22Rv1 (cell line): ENCODE measurements around the gene PARD3B.

Experiments used
- H3K27ac ChIP-seq: fragments of 450-650 bp; 2 replicates; pipeline ENCODE4 v1.5.1; 2017
- CTCF ChIP-seq: fragments of 450-650 bp; IDR thresholded peaks from 2 replicates; pipeline ENCODE4 v1.5.1; 2017; ENCODE audit warnings: mild to moderate bottlenecking
- ZFX ChIP-seq: fragments of 450-650 bp; IDR thresholded peaks from 2 replicates; pipeline ENCODE4 v1.6.1; 2017; ENCODE audit warnings: antibody characterized with exemption, borderline replicate concordance

Gene PARD3B

DNA sequence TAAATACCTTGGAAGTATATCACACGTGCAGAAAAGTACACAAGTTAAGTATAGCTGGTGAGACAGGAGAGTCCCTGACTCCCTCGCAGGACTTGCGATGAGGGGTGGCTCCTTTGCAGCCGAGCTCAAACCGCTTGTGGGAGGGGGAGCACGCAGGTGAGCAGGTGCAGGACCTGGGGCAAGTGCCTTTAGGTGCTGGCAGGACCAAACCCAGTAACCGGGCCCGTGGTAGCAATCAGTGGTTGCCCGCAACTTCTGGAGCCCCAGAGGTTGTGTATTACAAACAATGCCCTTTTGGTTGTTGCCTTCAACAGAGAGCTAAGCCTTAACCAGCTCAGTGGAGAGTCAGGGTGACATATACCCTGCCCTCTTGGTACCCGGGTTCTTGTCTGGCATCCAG, 132.8 kb downstream of the PARD3B start:
- no peak for TF ChIP-seq ZFX
- no peak overlapping the region for H3K27ac ChIP-seq

- no peak for TF ChIP-seq CTCF
- TF ChIP-seq ZFX: no peak
- no peak overlapping the region for H3K27ac ChIP-seq
Observed at GRCh38 chr2:204680576-204680975, 135.3 kb downstream of the PARD3B start.

DNA sequence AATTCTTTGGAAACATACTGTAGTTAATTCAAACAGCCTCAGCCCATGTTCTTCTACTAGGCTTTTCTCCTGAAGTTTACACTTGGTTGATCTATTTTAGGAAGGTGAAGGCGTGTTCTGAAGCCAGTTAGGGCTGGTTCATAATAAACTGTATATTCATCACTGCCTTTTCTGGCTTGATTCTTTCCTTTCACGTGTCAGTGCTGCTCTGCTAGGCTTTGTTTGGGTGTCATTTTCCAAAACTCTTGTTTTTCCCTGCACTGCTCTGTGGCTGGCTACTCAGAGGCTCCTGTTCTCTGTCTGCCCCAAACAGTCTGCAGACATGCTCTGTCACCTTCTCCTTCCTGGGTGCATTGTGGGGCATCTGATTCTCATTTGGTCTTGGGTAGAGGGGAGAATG, 136.1 kb downstream of the PARD3B start:
- no peak overlapping the region for H3K27ac ChIP-seq
- TF ChIP-seq ZFX (no peak), CTCF (no peak)

DNA sequence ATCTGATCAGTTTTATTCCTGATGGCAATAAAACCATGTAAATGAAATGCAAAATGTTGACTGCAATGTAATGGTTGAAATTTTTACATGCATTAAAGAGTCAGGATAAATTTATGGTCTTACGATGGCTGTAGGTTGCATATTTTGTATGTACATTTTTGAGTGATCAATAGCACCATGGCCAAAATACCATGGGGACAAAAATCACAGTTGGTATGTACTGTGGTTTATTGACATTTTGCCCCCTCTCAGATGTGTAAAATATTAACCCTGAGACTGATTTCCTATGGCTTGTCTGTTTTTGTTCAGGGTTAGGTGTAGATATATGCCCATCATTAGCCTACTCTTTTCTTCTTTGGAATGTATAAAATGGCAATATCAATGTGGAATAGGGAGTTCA, 138.1 kb downstream of the PARD3B start:
- TF ChIP-seq CTCF: no peak
- TF ChIP-seq ZFX: no peak
- H3K27ac ChIP-seq: no peak overlapping the region

DNA sequence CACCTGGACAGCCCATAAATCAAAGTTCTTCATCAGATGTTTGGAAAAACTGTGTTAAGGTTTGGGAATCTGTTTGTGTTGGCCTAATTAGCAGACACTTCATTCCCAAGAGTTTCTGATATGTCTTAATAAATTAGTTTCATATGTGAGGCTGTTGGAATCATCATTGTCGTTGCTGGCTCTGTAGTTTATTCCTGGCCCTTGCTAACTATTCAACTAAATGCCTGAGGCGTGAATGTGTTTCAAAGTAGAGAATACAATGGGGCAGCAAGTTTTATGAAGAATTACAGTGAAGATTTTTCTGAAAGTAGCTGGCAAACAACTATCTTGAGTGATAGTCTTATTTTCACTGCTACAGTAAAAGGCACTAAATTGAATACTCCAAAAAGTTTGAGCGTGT, 141.1 kb downstream of the PARD3B start:
- no peak for TF ChIP-seq CTCF
- no peak for TF ChIP-seq ZFX
- no peak overlapping the region for H3K27ac ChIP-seq

GRCh38 chr2:204687776-204688175, 142.5 kb downstream of the PARD3B start:
- no peak overlapping the region for H3K27ac ChIP-seq
- TF ChIP-seq ZFX: no peak
- TF ChIP-seq CTCF: no peak

DNA sequence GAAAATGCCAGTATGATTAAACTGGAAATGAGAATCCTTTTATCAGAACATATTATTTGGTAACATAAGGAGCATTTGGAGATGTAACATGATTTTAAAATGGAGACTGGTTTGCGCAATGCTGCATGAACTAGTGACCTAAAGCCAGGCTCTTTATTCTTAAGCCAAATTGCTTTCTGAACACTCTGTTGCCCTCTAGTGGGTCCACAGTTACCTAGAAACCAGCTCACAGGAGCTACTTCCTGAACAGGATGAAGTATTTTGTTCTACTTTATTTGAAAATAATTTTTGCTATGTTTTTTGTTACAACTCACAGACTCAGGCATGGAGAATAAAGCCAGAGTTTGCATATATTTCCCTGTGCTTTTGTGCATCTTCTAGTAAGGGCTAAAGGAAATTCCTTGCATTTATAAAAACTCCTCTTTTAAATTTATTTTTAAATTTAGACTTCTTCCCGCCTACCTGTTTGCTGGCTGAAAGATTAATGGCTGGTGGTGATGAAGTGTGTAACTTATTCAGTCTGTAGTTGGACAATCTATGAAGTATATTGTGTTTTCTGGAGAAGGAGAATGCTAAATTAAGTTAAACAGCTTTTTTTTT, 146.7 kb downstream of the PARD3B start:
- H3K27ac ChIP-seq: no peak overlapping the region
- no peak for TF ChIP-seq ZFX
- TF ChIP-seq CTCF: peak; percentile 88

DNA sequence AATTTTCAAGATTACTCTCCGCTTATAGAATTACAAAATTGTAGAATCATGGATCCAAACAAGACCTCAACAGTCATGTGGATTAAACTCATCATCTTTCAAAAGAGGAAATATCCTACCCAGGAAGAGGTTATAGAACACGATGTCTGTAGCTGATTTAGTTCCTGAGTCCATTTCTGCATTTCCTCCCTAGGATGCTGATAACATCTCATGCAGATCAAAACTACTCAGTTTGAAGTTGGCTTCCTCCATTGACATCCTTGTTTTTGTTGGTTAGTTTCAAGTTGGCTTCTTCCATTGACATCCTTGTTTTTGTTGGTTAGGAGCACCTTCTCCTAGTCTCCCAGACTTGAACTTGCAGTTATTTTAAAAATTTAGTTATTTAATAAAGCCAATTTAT, 147.5 kb downstream of the PARD3B start:
- TF ChIP-seq CTCF: no peak
- TF ChIP-seq ZFX: no peak
- H3K27ac ChIP-seq: no peak overlapping the region
